ENCODE data around the gene MAP2K4.

GRCh38 chr17:12021623-12022140 lies 1.0 kb downstream of the MAP2K4 start:
- TF ChIP-seq RAD21 (conservative IDR thresholded peaks at IDR 0.05 in 1 of 2, IDR thresholded peaks at IDR 0.05 in 1 of 2) (no peak), POLR2A (IDR thresholded peaks at IDR 0.05; ENCODE audit: low read length) (no peak), CHD2 (IDR thresholded peaks at IDR 0.05; ENCODE audit: low read length, partially characterized antibody) (no peak), FOSL2 (IDR thresholded peaks at IDR 0.05) (no peak), FOSL2 (CRISPR knock-in tag; IDR thresholded peaks at IDR 0.05) (no peak), EP300 (IDR thresholded peaks at IDR 0.05) (no peak), NR3C1 (IDR thresholded peaks at IDR 0.05) (no peak), TP53 (CRISPR knock-in tag; IDR thresholded peaks at IDR 0.05) (no peak), PBX3 (IDR thresholded peaks at IDR 0.05) (no peak), POLR2AphosphoS2 (conservative IDR thresholded peaks at IDR 0.05; ENCODE audit: low read length) (no peak), BCL3 (IDR thresholded peaks at IDR 0.05) (no peak), CBX2 (IDR thresholded peaks at IDR 0.05; ENCODE audit: borderline replicate concordance, low read depth) (no peak), GATA3 (IDR thresholded peaks at IDR 0.05; ENCODE audit: borderline replicate concordance) (no peak)
- TF ChIP-seq, protein P1, sequence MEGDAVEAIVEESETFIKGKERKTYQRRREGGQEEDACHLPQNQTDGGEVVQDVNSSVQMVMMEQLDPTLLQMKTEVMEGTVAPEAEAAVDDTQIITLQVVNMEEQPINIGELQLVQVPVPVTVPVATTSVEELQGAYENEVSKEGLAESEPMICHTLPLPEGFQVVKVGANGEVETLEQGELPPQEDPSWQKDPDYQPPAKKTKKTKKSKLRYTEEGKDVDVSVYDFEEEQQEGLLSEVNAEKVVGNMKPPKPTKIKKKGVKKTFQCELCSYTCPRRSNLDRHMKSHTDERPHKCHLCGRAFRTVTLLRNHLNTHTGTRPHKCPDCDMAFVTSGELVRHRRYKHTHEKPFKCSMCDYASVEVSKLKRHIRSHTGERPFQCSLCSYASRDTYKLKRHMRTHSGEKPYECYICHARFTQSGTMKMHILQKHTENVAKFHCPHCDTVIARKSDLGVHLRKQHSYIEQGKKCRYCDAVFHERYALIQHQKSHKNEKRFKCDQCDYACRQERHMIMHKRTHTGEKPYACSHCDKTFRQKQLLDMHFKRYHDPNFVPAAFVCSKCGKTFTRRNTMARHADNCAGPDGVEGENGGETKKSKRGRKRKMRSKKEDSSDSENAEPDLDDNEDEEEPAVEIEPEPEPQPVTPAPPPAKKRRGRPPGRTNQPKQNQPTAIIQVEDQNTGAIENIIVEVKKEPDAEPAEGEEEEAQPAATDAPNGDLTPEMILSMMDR (IDR thresholded peaks at IDR 0.05) = no peak

Measured in A549 (cell line).